Activated B cell treated with CpG ODN at 0.5 μM for 24 hours (primary cell): ENCODE measurements around the gene RTP5. TPM values are rescaled to one million over a fixed set of nuclear protein-coding genes. Genes with fewer than 3 reads are reported as not detected.
A peak's percentile ranks its signal among the peaks of the same experiment; 100 is the strongest.
"Not testable (repeated sequence)": the region's sequence is repeated elsewhere in the genome, so short reads cannot be mapped to it uniquely, and the experiment has no call there.

ENCODE experiments used
- ATAC-seq: fragments of 200-7000 bp; cut with Tn5 transposase; one replicate; pipeline ENCODE4 v1.10.0; 2021; ENCODE audit warnings: low read depth, mild to moderate bottlenecking, moderate library complexity
- CTCF ChIA-PET: fragments of 350-600 bp; sonication (Branson Sonifier 250); formaldehyde crosslinking; loops from one replicate; lab custom pipeline; 2021; ENCODE audit warnings: antibody characterized with exemption; lab: Charles Lee
- POLR2A ChIA-PET: fragments of 350-600 bp; sonication (Branson Sonifier 250); formaldehyde crosslinking; loops from one replicate; lab custom pipeline; 2021; ENCODE audit warnings: antibody characterized with exemption; lab: Charles Lee
- DNase-seq: peaks from one replicate; pipeline ENCODE4 v3.0.0; 2022
- H3K27ac Mint-ChIP-seq: one replicate; pipeline ENCODE4 v1.8.0; 2020; ENCODE audit warnings: mixed read lengths
- H3K27me3 Mint-ChIP-seq: one replicate; pipeline ENCODE4 v1.8.0; 2021; ENCODE audit warnings: mixed read lengths
- H3K36me3 Mint-ChIP-seq: one replicate; pipeline ENCODE4 v1.8.0; 2021; ENCODE audit warnings: low read depth, mixed read lengths
- H3K4me1 Mint-ChIP-seq: one replicate; pipeline ENCODE4 v1.8.0; 2021; ENCODE audit warnings: mixed read lengths
- H3K4me3 Mint-ChIP-seq: one replicate; pipeline ENCODE4 v1.8.0; 2020; ENCODE audit warnings: mild to moderate bottlenecking, mixed read lengths
- H3K9me3 Mint-ChIP-seq: one replicate; pipeline ENCODE4 v1.8.0; 2020; ENCODE audit warnings: mixed read lengths
- CTCF ChIP-seq: fragments of 200-600 bp; IDR thresholded peaks from one replicate; pipeline ENCODE4 v1.8.0; 2022; ENCODE audit warnings: antibody characterized with exemption, mild to moderate bottlenecking
- intact Hi-C: fragments of 100-400 bp; cut with micrococcal nuclease; formaldehyde crosslinking; loops from one replicate; pipeline ENCODE4 v1.15.1; 2024
- total RNA-seq: library from RNA; stranded (reverse); gene quantifications from 2 replicates; pipeline ENCODE4 v1.2.3, GENCODE V29; 2022

RTP5 gene
- total RNA-seq, 1 donor from 2014 or later = not detected

- no peak overlapping the region for H3K27ac Mint-ChIP-seq
- peaks cover 7% of the 10 kb centered on the region for H3K4me1 Mint-ChIP-seq
- no peaks in the 10 kb centered on the region for H3K9me3 Mint-ChIP-seq
- H3K36me3 Mint-ChIP-seq = peaks cover 43% of the 10 kb centered on the region
- no peaks in the 10 kb centered on the region for H3K27me3 Mint-ChIP-seq
- intact Hi-C loops = no loop called here
- H3K4me3 Mint-ChIP-seq = no peak overlapping the region
- DNase-seq (peak; percentile 12), ATAC-seq (no peak)
- CTCF ChIA-PET = no interaction called here
- POLR2A ChIA-PET = interaction anchor here (0.6 kb wide), 1 partner anchor 1761 kb away, joined by 3 read pairs; no protein-coding TSS in a partner anchor
- no peak for TF ChIP-seq CTCF
These were observed 33.8 kb downstream of the RTP5 start for GRCh38 chr2:241903121-241904010.

- CTCF ChIA-PET = no interaction called here
- POLR2A ChIA-PET = no interaction called here
- intact Hi-C loops = no loop called here
These were observed 34.6 kb downstream of the RTP5 start for GRCh38 chr2:241904011-241904718.

GRCh38 chr2:241904791-241905710 is 35.5 kb downstream of the RTP5 start:
- Mint-ChIP-seq H3K36me3 (peaks cover 40% of the 10 kb centered on the region), H3K4me3 (no peak overlapping the region), H3K4me1 (peaks cover 8% of the 10 kb centered on the region), H3K9me3 (no peaks in the 10 kb centered on the region), H3K27me3 (no peaks in the 10 kb centered on the region), H3K27ac (no peak overlapping the region)
- peak; percentile 0 for DNase-seq
- TF ChIP-seq CTCF = no peak
- ATAC-seq = no peak
- intact Hi-C loops = no loop called here
- ChIA-PET CTCF (no interaction called here), POLR2A (no interaction called here)

More at GRCh38 chr2:241904011-241904718, 34.6 kb downstream of the RTP5 start:
- H3K36me3 Mint-ChIP-seq = peaks cover 42% of the 10 kb centered on the region
- DNase-seq (peak; percentile 6), ATAC-seq (no peak)
- TF ChIP-seq CTCF = no peak
- no peak overlapping the region for H3K27ac Mint-ChIP-seq
- no peak overlapping the region for H3K4me3 Mint-ChIP-seq
- no peaks in the 10 kb centered on the region for H3K27me3 Mint-ChIP-seq
- H3K9me3 Mint-ChIP-seq = no peaks in the 10 kb centered on the region
- peaks cover 8% of the 10 kb centered on the region for H3K4me1 Mint-ChIP-seq

GRCh38 chr2:241905716-241906377 is 36.3 kb downstream of the RTP5 start:
- H3K4me3 Mint-ChIP-seq = no peak overlapping the region

GRCh38 chr2:241906378-241906770 is 36.8 kb downstream of the RTP5 start:
- DNase-seq = peak; percentile 4
- CTCF ChIA-PET, H3K27ac Mint-ChIP-seq, ATAC-seq, intact Hi-C loops, H3K9me3 Mint-ChIP-seq, POLR2A ChIA-PET, H3K27me3 Mint-ChIP-seq, H3K4me1 Mint-ChIP-seq, H3K4me3 Mint-ChIP-seq: not testable (repeated sequence)
- peaks cover 48% of the 10 kb centered on the region for H3K36me3 Mint-ChIP-seq

More at GRCh38 chr2:241905716-241906377, 36.3 kb downstream of the RTP5 start:
- H3K27ac Mint-ChIP-seq = no peak overlapping the region
- no peaks in the 10 kb centered on the region for H3K27me3 Mint-ChIP-seq
- CTCF ChIA-PET = no interaction called here
- no peaks in the 10 kb centered on the region for H3K9me3 Mint-ChIP-seq
- intact Hi-C loops = no loop called here
- ATAC-seq (no peak), DNase-seq (peak; percentile 3)
- H3K4me1 Mint-ChIP-seq = peaks cover 8% of the 10 kb centered on the region
- H3K36me3 Mint-ChIP-seq = peaks cover 47% of the 10 kb centered on the region
- TF ChIP-seq CTCF = no peak
- POLR2A ChIA-PET = no interaction called here
